Tibial nerve (tissue), 4 donors: ENCODE results near the gene GPRC5B. TPM values are rescaled to one million over a fixed set of nuclear protein-coding genes. Genes with fewer than 3 reads are reported as not detected.

ENCODE experiments used
- DNase-seq, 2 donors: peaks; one replicate each; pipeline ENCODE4 v3.0.0-alpha.2; 2019; ENCODE audit warnings: low spot score in 2 of 2
- H3K27ac ChIP-seq, 4 donors: fragments of 200-600 bp; sonication (generic) in 3 of 4; one replicate each; pipeline ENCODE4 v1.5.1; 2017 to 2019; ENCODE audit warnings: mild to moderate bottlenecking in 1 of 4
- H3K27me3 ChIP-seq, 2 donors: fragments of 200-600 bp; sonication (generic) in 1 of 2; one replicate each; pipeline versions ENCODE4 v1.5.1 to v1.6.0; 2017 to 2019
- H3K36me3 ChIP-seq, 3 donors: fragments of 200-600 bp; sonication (generic); one replicate each; pipeline ENCODE4 v1.5.1; 2018 to 2019
- H3K4me1 ChIP-seq, 4 donors: fragments of 200-600 bp; sonication (generic) in 3 of 4; one replicate each; pipeline ENCODE4 v1.5.1; 2017 to 2019
- H3K4me3 ChIP-seq, 4 donors: fragments of 200-600 bp; sonication (generic) in 3 of 4; one replicate each; pipeline ENCODE4 v1.5.1; 2017 to 2019; ENCODE audit warnings: mild to moderate bottlenecking in 1 of 4, moderate library complexity in 1 of 4
- H3K9me3 ChIP-seq, 4 donors: fragments of 200-600 bp; sonication (generic) in 3 of 4; one replicate each; pipeline ENCODE4 v1.5.1; 2017 to 2019
- EP300 ChIP-seq, 2 donors: sonication (generic); formaldehyde crosslinking; IDR thresholded peaks; one replicate each; pipeline ENCODE4 v1.6.1; 2017; ENCODE audit warnings: antibody characterized with exemption in 2 of 2, mild to moderate bottlenecking in 1 of 2
- POLR2A ChIP-seq, 2 donors: fragments of 450-650 bp; IDR thresholded peaks; one replicate each; pipeline ENCODE4 v1.6.1; 2017; ENCODE audit warnings: antibody characterized with exemption in 2 of 2, mild to moderate bottlenecking in 2 of 2, moderate library complexity in 2 of 2
- WGBS, 2 donors: methylation state at CpG; one replicate each; pipeline ENCODE4 v1.1.5; 2018; 5-methylcytosine and 5-hydroxymethylcytosine counted together
- total RNA-seq, 4 donors: library from RNA; depleted of rRNA; stranded (reverse); fragments of >200 nt; gene quantifications; one replicate each; pipeline ENCODE4 v1.1.0, GENCODE V29; 2016
- TF ChIP-seq, protein P1 (sequence below), 5 experiments: fragments of 200-600 bp in 3 of 5; fragments of 450-650 bp in 2 of 5; sonication (generic) in 3 of 5; IDR thresholded peaks; one replicate each; pipeline ENCODE4 v1.5.1; 2016 to 2019; ENCODE audit warnings: antibody characterized with exemption in 5 of 5, mild to moderate bottlenecking in 3 of 5, moderate library complexity in 2 of 5

Gene GPRC5B
- total RNA-seq, 4 donors from 2014 or later = 68.4 to 116 (median 101) TPM

DNA sequence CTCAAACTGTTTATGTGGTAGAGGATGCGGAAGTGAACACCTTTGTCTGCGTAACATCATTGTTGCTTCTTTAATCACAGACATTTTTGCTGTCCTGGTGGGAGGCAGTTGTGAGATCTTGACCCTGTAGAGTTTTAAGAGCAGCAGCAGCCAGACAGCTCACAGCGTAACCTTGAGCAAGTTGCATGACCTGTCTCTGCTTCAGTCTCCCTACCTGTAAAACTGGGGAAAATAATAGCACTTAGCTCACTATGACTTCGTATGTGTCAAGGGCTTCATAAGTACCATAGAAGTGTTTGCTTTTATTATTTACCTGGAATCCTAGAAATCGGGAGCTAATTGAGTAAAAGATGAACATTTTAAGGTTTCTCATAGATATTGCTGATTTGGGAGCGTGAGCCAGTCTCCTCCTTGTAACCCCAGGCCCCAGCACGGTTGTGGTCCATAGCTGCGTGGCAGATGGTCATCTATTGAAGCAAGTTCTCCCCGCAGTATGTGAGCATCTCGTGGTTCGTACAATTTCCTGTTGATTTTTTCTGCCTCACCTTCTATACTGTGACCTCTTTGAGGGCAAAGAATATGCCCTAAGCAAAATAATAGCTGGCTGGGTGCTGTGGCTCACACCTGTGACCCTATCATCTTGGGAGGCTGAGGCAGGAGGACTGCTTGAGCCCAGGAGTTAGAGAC lies 34.4 kb downstream of the GPRC5B start:
- H3K4me1 ChIP-seq = no peaks in the 10 kb centered on the region
- no peaks in the 10 kb centered on the region for H3K9me3 ChIP-seq
- peaks cover 0 to 6% (median 0%) of the 10 kb centered on the region in 3 donors for H3K36me3 ChIP-seq
- no peak for DNase-seq
- TF ChIP-seq POLR2A (IDR thresholded peaks at IDR 0.05) = no peak
- H3K27ac ChIP-seq = no peak overlapping the region
- 93% methylated on average over 11 of the region's 11 CpGs for WGBS, 2 donors
- H3K27me3 ChIP-seq = no peaks in the 10 kb centered on the region
- no peak overlapping the region for H3K4me3 ChIP-seq

DNA sequence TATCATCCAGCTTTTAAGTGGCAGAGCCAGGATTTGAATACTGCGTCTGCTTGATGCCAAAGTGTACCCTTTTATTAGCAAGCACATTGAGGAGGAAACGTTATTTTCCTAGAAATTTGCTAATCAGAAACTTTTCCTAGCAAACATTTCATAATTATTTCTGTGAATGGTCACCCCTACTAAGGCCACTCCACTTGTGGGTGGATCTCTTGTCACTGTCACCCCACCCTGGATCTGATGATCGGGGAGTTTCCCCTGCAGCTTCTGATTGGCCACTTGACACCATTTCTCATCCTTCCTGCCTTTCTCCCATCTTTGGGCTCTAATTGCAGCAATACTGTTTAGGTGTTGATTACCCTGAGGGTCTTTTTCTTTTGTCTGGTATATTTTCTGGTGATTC lies 35.9 kb downstream of the GPRC5B start:
- Histone ChIP-seq H3K9me3 (no peaks in the 10 kb centered on the region), H3K36me3 (peaks cover 0 to 13% (median 0%) of the 10 kb centered on the region in 3 donors), H3K27ac (no peak overlapping the region), H3K4me1 (no peaks in the 10 kb centered on the region), H3K27me3 (no peaks in the 10 kb centered on the region), H3K4me3 (no peak overlapping the region)
- DNase-seq = no peak
- TF ChIP-seq POLR2A (IDR thresholded peaks at IDR 0.05) (no peak), EP300 (IDR thresholded peaks at IDR 0.05) (no peak)
- TF ChIP-seq, protein P1, sequence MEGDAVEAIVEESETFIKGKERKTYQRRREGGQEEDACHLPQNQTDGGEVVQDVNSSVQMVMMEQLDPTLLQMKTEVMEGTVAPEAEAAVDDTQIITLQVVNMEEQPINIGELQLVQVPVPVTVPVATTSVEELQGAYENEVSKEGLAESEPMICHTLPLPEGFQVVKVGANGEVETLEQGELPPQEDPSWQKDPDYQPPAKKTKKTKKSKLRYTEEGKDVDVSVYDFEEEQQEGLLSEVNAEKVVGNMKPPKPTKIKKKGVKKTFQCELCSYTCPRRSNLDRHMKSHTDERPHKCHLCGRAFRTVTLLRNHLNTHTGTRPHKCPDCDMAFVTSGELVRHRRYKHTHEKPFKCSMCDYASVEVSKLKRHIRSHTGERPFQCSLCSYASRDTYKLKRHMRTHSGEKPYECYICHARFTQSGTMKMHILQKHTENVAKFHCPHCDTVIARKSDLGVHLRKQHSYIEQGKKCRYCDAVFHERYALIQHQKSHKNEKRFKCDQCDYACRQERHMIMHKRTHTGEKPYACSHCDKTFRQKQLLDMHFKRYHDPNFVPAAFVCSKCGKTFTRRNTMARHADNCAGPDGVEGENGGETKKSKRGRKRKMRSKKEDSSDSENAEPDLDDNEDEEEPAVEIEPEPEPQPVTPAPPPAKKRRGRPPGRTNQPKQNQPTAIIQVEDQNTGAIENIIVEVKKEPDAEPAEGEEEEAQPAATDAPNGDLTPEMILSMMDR (IDR thresholded peaks at IDR 0.05) = no peak
- 83 to 90% methylated on average over 3 of the region's 3 CpGs for WGBS, 2 donors

DNA sequence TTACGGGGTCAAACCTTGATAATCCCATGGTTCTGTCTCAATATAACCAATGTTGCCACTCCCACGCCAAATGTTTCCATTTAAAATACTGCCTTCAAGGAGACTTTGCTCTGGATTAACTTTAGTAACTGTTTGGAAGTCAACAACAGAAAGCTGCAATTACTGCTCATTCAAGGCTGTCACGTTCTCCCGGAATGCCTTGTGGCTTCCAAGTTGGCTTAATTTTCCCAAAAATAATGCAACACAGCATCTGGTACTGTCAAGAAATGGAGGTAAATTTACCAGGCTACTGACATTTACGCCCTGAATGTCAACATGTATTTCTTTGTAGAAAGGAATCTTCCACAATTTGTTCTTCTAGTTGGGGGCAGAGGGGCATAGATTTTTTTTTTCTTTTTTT lies 38.2 kb downstream of the GPRC5B start:
- Histone ChIP-seq H3K27ac (no peak overlapping the region), H3K4me1 (no peaks in the 10 kb centered on the region), H3K4me3 (no peak overlapping the region), H3K36me3 (peaks cover 0 to 13% (median 0%) of the 10 kb centered on the region in 3 donors), H3K27me3 (no peaks in the 10 kb centered on the region), H3K9me3 (no peaks in the 10 kb centered on the region)
- TF ChIP-seq, protein P1 (IDR thresholded peaks at IDR 0.05) = no peak
- no peak for TF ChIP-seq POLR2A (IDR thresholded peaks at IDR 0.05)
- no peak for TF ChIP-seq EP300 (IDR thresholded peaks at IDR 0.05)
- no peak for DNase-seq
- 82 to 93% methylated on average over 5 of the region's 5 CpGs for WGBS, 2 donors

DNA sequence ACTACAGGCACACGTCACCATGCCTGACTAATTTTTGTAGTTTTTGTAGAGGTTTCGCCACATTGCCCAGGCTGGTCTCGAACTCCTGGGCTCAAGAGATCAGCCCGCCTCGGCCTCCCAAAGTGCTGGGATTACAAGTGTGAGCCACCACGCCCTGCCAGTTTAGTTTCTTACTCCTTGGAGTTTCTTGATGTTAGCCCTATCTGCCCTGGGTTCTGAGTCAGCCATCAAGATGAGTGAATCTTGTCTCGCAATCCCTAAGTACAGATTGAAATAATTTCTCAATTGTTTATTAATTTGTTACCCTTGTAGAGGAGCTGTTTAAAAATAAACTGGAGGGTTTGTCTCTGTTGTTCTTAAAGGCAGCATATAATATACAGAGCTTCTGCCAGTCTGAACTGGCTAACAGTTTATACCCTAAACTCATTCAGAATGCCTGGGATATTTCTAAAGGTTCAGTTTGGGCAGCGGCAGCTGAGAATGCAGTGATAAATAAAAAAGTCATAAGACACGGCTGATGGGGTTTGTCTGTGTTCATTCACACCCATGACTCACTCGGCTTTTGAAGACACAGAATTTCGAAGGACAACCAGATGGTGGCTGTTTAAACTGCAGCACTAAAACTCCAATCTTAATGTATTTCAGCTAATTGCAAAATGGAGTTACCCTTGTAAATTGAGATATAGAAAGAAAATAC lies 39.6 kb downstream of the GPRC5B start:
- TF ChIP-seq, protein P1 (IDR thresholded peaks at IDR 0.05) = no peak
- no peak for TF ChIP-seq POLR2A (IDR thresholded peaks at IDR 0.05)
- no peak for TF ChIP-seq EP300 (IDR thresholded peaks at IDR 0.05)
- Histone ChIP-seq H3K4me1 (no peaks in the 10 kb centered on the region), H3K27ac (no peak overlapping the region), H3K27me3 (no peaks in the 10 kb centered on the region), H3K9me3 (no peaks in the 10 kb centered on the region), H3K4me3 (no peak overlapping the region), H3K36me3 (peaks cover 0 to 9% (median 0%) of the 10 kb centered on the region in 3 donors)
- no peak for DNase-seq
- 81 to 82% methylated on average over 11 of the region's 11 CpGs for WGBS, 2 donors

DNA sequence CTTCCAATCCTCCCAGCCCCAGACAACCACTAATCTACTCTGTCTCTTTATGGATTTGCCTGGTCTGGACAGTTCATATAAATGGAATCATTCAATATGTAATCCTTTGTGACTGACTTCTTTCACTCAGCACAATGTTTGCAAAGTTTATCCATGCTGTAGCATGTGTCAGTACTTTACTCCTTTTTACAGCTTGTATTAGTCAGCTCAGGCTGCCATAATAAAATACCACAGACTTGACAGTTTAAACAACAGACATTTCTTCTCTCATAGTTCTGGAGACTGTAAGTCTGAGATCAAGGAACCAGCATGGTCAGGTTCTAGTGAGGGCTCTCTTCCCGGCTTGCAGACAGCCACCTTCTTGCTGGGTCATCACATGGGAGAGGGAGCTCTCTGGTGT lies 41.3 kb downstream of the GPRC5B start:
- Histone ChIP-seq H3K27ac (no peak overlapping the region), H3K36me3 (peaks cover 0 to 8% (median 0%) of the 10 kb centered on the region in 3 donors)
- no peak for DNase-seq

More for the DNA sequence above, 41.3 kb downstream of the GPRC5B start:
- Histone ChIP-seq H3K9me3 (no peaks in the 10 kb centered on the region), H3K27me3 (no peaks in the 10 kb centered on the region), H3K4me3 (no peak overlapping the region), H3K4me1 (no peaks in the 10 kb centered on the region)
- TF ChIP-seq, protein P1 (IDR thresholded peaks at IDR 0.05) = no peak
- TF ChIP-seq POLR2A (IDR thresholded peaks at IDR 0.05) (no peak), EP300 (IDR thresholded peaks at IDR 0.05) (no peak)
- WGBS, 2 donors = 93% methylated on average over 1 of the region's 1 CpG
